Ishikawa (cell line): Measurements from ENCODE around the gene S100A1.

Source experiments
- NFIC ChIP-seq: IDR thresholded peaks from 2 replicates; pipeline ENCODE4 v1.6.1; 2012
- TAF1 ChIP-seq: IDR thresholded peaks from 2 replicates; pipeline ENCODE4 v1.6.1; 2012; ENCODE audit warnings: low read depth, mild to moderate bottlenecking
- TCF12 ChIP-seq: IDR thresholded peaks from 2 replicates; pipeline ENCODE4 v1.6.1; 2012; ENCODE audit warnings: low read depth

- TF ChIP-seq TAF1 (no peak), TCF12 (no peak), NFIC (no peak)
Measured at GRCh38 chr1:153659656-153660055, 31.4 kb downstream of the S100A1 start.
